Fibroblast of villous mesenchyme (primary cell): ENCODE data around the gene OR2B6. TPM values are rescaled to one million over a fixed set of nuclear protein-coding genes. Genes with fewer than 3 reads are reported as not detected.

Experiments
- DNase-seq: peaks from one replicate; pipeline ENCODE4 v3.0.0-alpha.2; 2010; ENCODE audit warnings: low read depth
- H3K4me3 ChIP-seq: 2 replicates; pipeline ENCODE4 v1.5.1; 2011; ENCODE audit warnings: low read depth, mild to moderate bottlenecking, low read length
- total RNA-seq: library from RNA; depleted of rRNA; stranded (reverse); fragments of >200 nt; gene quantifications from 2 replicates; pipeline ENCODE4 v1.2.3, GENCODE V29; 2012
- TF ChIP-seq, protein P1 (sequence below): IDR thresholded peaks from 2 replicates; pipeline ENCODE4 v1.5.1; 2012; ENCODE audit warnings: low read depth, mild to moderate bottlenecking, low read length; ENCODE audit not compliant: insufficient read depth

OR2B6 gene
- total RNA-seq, 1 donor = not detected

DNA sequence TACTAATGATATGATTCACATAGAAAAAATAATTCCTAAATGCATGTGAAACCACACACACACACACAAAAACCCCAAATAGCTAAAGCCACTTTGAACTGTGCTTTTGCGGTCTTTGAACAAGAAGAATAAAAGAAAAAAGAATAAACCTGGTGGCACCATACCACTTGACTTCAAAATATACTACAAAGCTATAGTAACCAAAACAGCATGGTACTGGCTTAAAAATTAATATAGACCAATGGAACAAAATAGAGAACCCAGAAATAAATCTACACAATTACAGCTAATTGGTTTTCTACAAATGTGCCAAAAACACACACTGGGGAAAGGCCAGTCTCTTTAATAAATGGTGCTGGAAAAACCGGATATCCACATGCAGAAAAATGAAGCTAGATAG lies 13.4 kb downstream of the OR2B6 start:
- TF ChIP-seq, protein P1, sequence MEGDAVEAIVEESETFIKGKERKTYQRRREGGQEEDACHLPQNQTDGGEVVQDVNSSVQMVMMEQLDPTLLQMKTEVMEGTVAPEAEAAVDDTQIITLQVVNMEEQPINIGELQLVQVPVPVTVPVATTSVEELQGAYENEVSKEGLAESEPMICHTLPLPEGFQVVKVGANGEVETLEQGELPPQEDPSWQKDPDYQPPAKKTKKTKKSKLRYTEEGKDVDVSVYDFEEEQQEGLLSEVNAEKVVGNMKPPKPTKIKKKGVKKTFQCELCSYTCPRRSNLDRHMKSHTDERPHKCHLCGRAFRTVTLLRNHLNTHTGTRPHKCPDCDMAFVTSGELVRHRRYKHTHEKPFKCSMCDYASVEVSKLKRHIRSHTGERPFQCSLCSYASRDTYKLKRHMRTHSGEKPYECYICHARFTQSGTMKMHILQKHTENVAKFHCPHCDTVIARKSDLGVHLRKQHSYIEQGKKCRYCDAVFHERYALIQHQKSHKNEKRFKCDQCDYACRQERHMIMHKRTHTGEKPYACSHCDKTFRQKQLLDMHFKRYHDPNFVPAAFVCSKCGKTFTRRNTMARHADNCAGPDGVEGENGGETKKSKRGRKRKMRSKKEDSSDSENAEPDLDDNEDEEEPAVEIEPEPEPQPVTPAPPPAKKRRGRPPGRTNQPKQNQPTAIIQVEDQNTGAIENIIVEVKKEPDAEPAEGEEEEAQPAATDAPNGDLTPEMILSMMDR = no peak
- DNase-seq = no peak

DNA sequence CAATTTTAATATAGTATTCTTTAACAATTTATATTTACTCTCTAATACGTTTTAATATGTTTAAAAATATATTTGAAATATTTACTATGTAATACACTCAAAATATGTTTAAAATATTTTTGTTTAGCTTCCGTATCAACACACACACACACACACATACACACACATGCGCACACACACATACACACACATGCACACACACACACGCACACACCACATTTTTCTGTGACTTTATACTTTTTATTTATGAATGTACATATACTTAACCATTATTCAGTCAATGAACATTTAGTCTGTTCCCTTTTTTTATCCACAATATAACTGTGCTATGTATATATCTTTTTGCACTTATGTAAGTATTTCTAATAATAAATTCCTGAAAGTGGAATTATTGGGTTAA lies 15.7 kb downstream of the OR2B6 start:
- TF ChIP-seq, protein P1 = no peak
- no peak for DNase-seq
- H3K4me3 ChIP-seq = no peak overlapping the region

More for the DNA sequence above, 13.4 kb downstream of the OR2B6 start:
- H3K4me3 ChIP-seq = no peak overlapping the region

DNA sequence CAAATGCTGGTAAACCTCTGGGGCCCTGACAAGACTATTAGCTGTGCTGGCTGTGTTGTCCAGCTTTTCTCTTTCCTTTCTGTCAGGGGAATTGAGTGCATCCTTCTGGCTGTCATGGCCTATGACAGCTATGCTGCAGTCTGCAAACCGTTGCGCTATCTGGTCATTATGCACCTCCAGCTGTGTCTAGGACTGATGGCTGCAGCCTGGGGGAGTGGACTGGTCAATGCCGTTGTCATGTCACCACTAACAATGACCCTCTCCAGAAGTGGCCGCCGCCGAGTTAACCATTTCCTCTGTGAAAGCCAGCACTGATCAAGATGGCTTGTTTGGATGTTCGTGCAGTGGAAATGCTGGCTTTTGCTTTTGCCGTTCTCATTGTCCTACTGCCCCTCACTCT lies 20.3 kb downstream of the OR2B6 start:
- H3K4me3 ChIP-seq = no peak overlapping the region
- DNase-seq = no peak
- TF ChIP-seq, protein P1 = no peak

DNA sequence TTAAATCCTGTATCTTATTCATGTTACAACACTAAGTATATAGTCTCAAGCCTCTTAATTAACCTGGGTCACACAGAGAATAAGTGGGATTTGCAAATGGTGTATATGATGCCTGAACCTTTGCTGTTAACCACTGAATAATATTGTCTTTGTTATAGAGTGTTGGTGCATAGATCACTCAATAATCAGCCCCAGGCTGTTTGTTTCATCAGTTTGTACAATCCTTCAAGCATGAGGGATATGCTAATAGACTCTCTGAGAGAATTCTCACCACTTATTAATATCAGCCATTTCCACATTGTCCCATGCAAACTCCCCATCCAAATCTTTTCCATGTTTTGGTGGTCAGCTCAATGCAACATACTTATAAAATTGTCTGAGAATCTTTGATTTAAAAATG lies 21.7 kb downstream of the OR2B6 start:
- TF ChIP-seq, protein P1 = no peak
- H3K4me3 ChIP-seq = no peak overlapping the region
- no peak for DNase-seq

DNA sequence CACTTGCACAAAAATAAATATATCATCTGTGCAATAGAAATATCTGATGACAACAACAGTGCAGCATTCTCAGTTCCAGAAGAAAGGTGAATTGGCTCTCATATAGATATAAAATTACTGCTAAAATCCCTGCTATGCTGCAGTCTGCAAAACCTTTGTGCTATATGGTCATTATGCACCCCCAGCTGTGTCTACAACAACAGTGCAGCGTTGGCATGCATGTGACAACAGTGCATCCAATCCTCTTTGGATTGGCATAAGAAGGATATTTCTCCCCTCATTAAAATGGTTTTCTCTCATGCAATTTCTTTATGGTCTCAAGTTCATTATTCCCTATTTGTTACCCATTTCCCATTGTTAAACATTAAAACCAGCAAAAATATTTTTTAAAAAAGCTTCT lies 23.1 kb downstream of the OR2B6 start:
- H3K4me3 ChIP-seq = no peak overlapping the region
- TF ChIP-seq, protein P1 = no peak
- no peak for DNase-seq

DNA sequence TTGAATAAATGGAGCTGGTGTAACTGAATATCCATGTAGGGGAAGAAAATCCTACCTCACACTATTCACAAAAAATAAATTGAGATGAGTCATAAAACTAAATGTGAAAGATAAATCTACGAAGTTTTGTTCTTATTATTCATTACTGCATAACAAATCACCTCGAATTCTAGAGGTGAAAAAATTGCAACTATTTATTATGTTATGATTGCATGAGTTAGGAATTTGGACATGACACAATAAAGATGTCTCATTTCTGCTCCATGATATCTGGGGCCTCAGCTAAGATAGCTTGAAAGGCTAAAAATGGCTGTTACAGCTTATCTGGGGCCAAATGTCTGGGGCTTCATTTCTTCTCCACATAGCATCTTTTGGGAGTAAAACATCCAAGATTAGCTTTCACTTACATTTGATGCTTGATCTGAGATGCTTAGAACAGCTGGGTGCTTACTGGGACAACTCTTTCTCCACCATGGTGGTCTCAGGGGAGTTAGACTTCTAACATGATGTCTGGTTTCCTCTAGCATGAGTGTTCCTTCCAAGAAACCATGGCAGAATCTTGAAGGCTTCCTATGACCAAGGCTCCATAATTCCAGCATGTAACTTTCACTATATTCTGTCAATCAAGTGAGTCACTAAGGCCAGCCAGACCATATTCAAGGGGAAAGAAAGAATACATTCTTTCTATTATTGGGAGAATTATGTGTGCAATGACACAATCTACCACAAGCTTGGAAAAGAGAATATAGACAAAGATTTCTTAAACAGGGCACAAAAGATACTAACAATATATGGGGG lies 30.1 kb downstream of the OR2B6 start:
- TF ChIP-seq, protein P1 = no peak
- no peak for DNase-seq
- H3K4me3 ChIP-seq = no peak overlapping the region

DNA sequence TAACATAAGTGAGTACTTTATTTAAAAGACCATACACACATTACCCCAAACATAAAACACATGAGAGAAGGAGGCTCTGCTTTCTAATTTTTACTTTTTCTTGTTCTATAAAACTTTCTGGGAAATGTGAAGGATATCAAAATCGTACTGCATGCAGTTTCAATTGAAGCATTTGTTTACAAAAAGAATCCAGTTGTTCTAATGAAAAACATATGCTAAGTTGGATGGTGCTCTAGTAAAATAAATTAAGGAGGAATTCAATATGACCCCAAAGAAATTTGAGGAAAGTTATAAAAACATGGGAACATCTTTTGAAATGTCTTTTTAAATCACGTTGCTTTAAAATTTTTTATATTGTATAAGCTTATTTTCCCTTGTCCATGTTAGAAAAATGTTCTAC lies 37.6 kb downstream of the OR2B6 start:
- no peak overlapping the region for H3K4me3 ChIP-seq
- TF ChIP-seq, protein P1 = no peak
- DNase-seq = no peak
